Uterus (tissue), 2 donors: ENCODE data around the gene FBXW7.

ENCODE experiments used
- POLR2A ChIP-seq, 2 donors: fragments of 450-650 bp; IDR thresholded peaks; one replicate each; pipeline ENCODE4 v1.6.1; 2016; ENCODE audit warnings: antibody characterized with exemption in 2 of 2, mild to moderate bottlenecking in 1 of 2, moderate library complexity in 1 of 2
- TF ChIP-seq, protein P1 (sequence below), 4 experiments: fragments of 200-600 bp in 2 of 4; fragments of 450-650 bp in 2 of 4; sonication (generic) in 2 of 4; IDR thresholded peaks; one replicate each; pipeline ENCODE4 v1.5.1; 2016 to 2019; ENCODE audit warnings: antibody characterized with exemption in 4 of 4, mild to moderate bottlenecking in 2 of 4, moderate library complexity in 1 of 4

DNA sequence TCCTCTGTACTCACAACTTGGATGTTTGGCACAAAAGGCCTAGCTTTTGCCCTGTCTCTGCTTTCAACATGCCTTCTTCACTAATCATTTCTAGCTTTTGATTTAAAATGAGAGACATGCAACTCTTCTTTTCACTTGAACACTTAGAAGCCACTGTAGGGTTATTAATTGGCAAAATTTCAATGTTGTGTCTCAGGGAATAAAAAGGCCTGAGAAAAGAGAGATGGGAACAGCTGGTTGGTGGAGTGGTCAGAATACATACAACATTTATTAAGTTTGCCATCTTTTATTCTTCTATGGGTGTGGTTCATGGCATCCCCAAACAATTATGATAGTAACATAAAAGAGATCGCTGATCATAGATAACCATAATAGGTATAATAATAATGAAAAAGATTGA, 114.3 kb downstream of the FBXW7 start:
- TF ChIP-seq, protein P1, sequence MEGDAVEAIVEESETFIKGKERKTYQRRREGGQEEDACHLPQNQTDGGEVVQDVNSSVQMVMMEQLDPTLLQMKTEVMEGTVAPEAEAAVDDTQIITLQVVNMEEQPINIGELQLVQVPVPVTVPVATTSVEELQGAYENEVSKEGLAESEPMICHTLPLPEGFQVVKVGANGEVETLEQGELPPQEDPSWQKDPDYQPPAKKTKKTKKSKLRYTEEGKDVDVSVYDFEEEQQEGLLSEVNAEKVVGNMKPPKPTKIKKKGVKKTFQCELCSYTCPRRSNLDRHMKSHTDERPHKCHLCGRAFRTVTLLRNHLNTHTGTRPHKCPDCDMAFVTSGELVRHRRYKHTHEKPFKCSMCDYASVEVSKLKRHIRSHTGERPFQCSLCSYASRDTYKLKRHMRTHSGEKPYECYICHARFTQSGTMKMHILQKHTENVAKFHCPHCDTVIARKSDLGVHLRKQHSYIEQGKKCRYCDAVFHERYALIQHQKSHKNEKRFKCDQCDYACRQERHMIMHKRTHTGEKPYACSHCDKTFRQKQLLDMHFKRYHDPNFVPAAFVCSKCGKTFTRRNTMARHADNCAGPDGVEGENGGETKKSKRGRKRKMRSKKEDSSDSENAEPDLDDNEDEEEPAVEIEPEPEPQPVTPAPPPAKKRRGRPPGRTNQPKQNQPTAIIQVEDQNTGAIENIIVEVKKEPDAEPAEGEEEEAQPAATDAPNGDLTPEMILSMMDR (IDR thresholded peaks at IDR 0.05), result no peak
- TF ChIP-seq POLR2A (IDR thresholded peaks at IDR 0.05), result no peak
